K562 (cell line): ENCODE data around the gene PLEKHA8. TPM values are rescaled to one million over a fixed set of nuclear protein-coding genes. Genes with fewer than 3 reads are reported as not detected.

ENCODE experiments used
- ARHGAP35 ChIP-seq: fragments of 450-650 bp; IDR thresholded peaks from 2 replicates; pipeline ENCODE4 v1.6.1; 2018; ENCODE audit not compliant: partially characterized antibody
- BCL6 ChIP-seq: fragments of 250-450 bp; sonication (Bioruptor Pico); IDR thresholded peaks from 2 replicates; pipeline ENCODE4 v1.4.0; 2020
- CAMTA2 ChIP-seq: fragments of 250-450 bp; sonication (Bioruptor Pico); conservative IDR thresholded peaks from 2 replicates; pipeline ENCODE4 v1.5.1; 2022
- DNMT1 ChIP-seq: fragments of 450-650 bp; IDR thresholded peaks from 2 replicates; pipeline ENCODE4 v1.6.1; 2016; ENCODE audit warnings: antibody characterized with exemption, mild to moderate bottlenecking
- E2F3 ChIP-seq: fragments of 250-450 bp; sonication (Bioruptor Pico); IDR thresholded peaks from 2 replicates; pipeline ENCODE4 v1.4.0; 2020; ENCODE audit warnings: mild to moderate bottlenecking
- FOXJ3 ChIP-seq: sonication (generic); formaldehyde crosslinking; IDR thresholded peaks from 2 replicates; pipeline ENCODE4 v1.4.0; 2020; ENCODE audit warnings: mild to moderate bottlenecking, missing genetic modification reagents
- GATAD2A ChIP-seq: fragments of 450-650 bp; IDR thresholded peaks from 2 replicates; pipeline ENCODE4 v1.6.1; 2017
- GATAD2B ChIP-seq: fragments of 450-650 bp; IDR thresholded peaks from 2 replicates; pipeline ENCODE4 v1.6.1; 2017; ENCODE audit warnings: mild to moderate bottlenecking, borderline replicate concordance
- HEY1 ChIP-seq: fragments of 250-450 bp; sonication (Bioruptor Pico); IDR thresholded peaks from 2 replicates; pipeline ENCODE4 v1.5.0; 2020; ENCODE audit warnings: mild to moderate bottlenecking, moderate library complexity, borderline replicate concordance
- JUN ChIP-seq, 2 experiments: sonication (generic) in 1 of 2; formaldehyde crosslinking in 1 of 2; IDR thresholded peaks; 2 replicates each; pipeline versions ENCODE4 v1.6.1 to v1.8.0; 2012 to 2022; ENCODE audit warnings: borderline replicate concordance in 2 of 2, mild to moderate bottlenecking in 2 of 2, improper control_type of control experiment in 1 of 2, low read depth in 1 of 2, low read length in 1 of 2, missing genetic modification reagents in 1 of 2
- POLR2G ChIP-seq: fragments of 200-400 bp; formaldehyde crosslinking; IDR thresholded peaks from 2 replicates; pipeline ENCODE4 v1.6.1; 2017; ENCODE audit warnings: low read depth, mild to moderate bottlenecking, antibody characterized with exemption, low read length, moderate library complexity
- REST ChIP-seq, 2 experiments: fragments of 450-650 bp; formaldehyde crosslinking in 1 of 2; IDR thresholded peaks; 2 replicates each; pipeline versions ENCODE4 v1.4.0 to v1.6.1; 2014 to 2020; ENCODE audit warnings: mild to moderate bottlenecking in 2 of 2, borderline replicate concordance in 1 of 2, low read depth in 1 of 2
- RFX1 ChIP-seq: fragments of 450-650 bp; IDR thresholded peaks from 2 replicates; pipeline ENCODE4 v1.6.1; 2016; ENCODE audit warnings: mild to moderate bottlenecking, moderate library complexity
- SMC3 ChIP-seq: conservative IDR thresholded peaks from 2 replicates; pipeline ENCODE4 v1.6.1; 2011; ENCODE audit warnings: low read depth, low read length, improper control_type of control experiment; ENCODE audit not compliant: insufficient read depth
- ZC3H4 ChIP-seq: sonication (generic); formaldehyde crosslinking; IDR thresholded peaks from 2 replicates; pipeline ENCODE4 v1.9.0; 2021; ENCODE audit warnings: missing genetic modification reagents, borderline replicate concordance
- ZNF133 ChIP-seq: fragments of 250-450 bp; sonication (Bioruptor Pico); IDR thresholded peaks from 2 replicates; pipeline ENCODE4 v1.4.0; 2020; ENCODE audit warnings: mild to moderate bottlenecking
- ZNF197 ChIP-seq: fragments of 200-800 bp; sonication (Bioruptor generic); IDR thresholded peaks from 2 replicates; pipeline ENCODE4 v1.6.1; 2016; ENCODE audit warnings: low read depth, missing genetic modification characterization, missing compliant biosample characterization
- ZNF263 ChIP-seq: sonication (generic); formaldehyde crosslinking; IDR thresholded peaks from 2 replicates; pipeline ENCODE4 v1.8.0; 2022; ENCODE audit warnings: mild to moderate bottlenecking, missing genetic modification reagents, borderline replicate concordance
- ZNF282 ChIP-seq: sonication (generic); formaldehyde crosslinking; IDR thresholded peaks from 2 replicates; pipeline ENCODE4 v1.8.1; 2023; ENCODE audit warnings: missing genetic modification reagents
- ZNF583 ChIP-seq: fragments of 250-450 bp; sonication (Bioruptor Pico); IDR thresholded peaks from 2 replicates; pipeline ENCODE4 v1.4.0; 2020
- ZNF707 ChIP-seq: fragments of 250-450 bp; sonication (Bioruptor Pico); conservative IDR thresholded peaks from 2 replicates; pipeline ENCODE4 v1.8.0; 2022; ENCODE audit warnings: inconsistent platforms, mild to moderate bottlenecking, moderate library complexity
- polyA plus RNA-seq, 8 experiments: library from polyadenylated mRNA; depleted of rRNA in 4 of 8; stranded (reverse) in 5 of 8; unstranded in 3 of 8; fragments of >200 nt; fragmentation: Nextera tagmentation in 2 of 8; fragmentation: Illumina TruSeq in 1 of 8; extraction: Ambion mirVana in 2 of 8; extraction: Trizol in 1 of 8; gene quantifications; 2 replicates each; pipeline versions ENCODE4 v1.2.1 to v1.2.3, GENCODE V29; 2011 to 2014; ENCODE audit warnings: inconsistent platforms in 1 of 8, missing spikeins in 1 of 8
- total RNA-seq, 7 experiments: library from RNA; depleted of rRNA in 6 of 7; stranded (reverse); fragments of >200 nt in 6 of 7; fragmentation: Illumina TruSeq in 2 of 7; extraction: Trizol in 2 of 7; gene quantifications; 2 replicates each; pipeline versions ENCODE4 v1.2.1 to v1.2.3, GENCODE V29; 2011 to 2021; ENCODE audit warnings: low replicate concordance in 1 of 7
- TF ChIP-seq, protein P1 (sequence below): fragments of 450-650 bp; IDR thresholded peaks from 2 replicates; pipeline ENCODE4 v1.6.1; 2016; ENCODE audit warnings: missing biosample characterization, missing genetic modification characterization

PLEKHA8 gene
- total and polyA plus RNA-seq, 9 of the 15 experiments (the other 6 are each of a cell fraction or from before 2014, with no cell fraction given), result 3.2 to 16.3 (median 11.8) TPM

DNA sequence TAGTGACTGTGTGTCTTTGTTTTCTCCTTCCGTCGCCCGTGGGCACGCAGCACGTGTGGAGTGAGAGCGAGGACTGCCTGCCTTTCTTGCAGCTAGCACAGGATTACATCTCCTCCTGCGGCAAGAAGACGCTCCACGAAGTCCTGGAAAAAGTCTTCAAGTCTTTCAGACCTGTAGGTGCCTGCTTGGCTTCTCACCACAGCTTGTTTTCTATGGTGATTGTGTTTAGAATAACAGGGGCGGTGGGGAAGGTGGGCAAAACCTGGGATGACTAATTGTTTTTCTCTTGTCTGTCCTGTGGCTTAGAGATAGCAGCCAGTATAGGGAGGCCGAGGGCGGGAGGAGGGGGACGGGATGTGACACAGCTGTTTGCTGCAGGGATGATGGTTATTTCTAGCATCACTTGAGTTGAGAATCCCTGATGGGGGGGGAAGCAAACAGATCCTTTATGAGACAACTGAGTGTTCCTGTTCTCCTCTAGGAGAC, 118.0 kb downstream of the PLEKHA8 start (continued):
- TF ChIP-seq, protein P1, sequence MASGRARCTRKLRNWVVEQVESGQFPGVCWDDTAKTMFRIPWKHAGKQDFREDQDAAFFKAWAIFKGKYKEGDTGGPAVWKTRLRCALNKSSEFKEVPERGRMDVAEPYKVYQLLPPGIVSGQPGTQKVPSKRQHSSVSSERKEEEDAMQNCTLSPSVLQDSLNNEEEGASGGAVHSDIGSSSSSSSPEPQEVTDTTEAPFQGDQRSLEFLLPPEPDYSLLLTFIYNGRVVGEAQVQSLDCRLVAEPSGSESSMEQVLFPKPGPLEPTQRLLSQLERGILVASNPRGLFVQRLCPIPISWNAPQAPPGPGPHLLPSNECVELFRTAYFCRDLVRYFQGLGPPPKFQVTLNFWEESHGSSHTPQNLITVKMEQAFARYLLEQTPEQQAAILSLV (tag), result no peak
- TF ChIP-seq ZNF263 (peak; percentile 98), GATAD2A (peak; percentile 91), ZNF707 (no peak), FOXJ3 (no peak), JUN (IDR thresholded peaks at IDR 0.05; ENCODE audit: borderline replicate concordance, low read depth, low read length) (peak; percentile 37; the same call in 1 of the 2 replicates), JUN (CRISPR knock-in tag; IDR thresholded peaks at IDR 0.05; ENCODE audit: borderline replicate concordance) (no peak), ZNF197 (CRISPR knock-in tag) (no peak), SMC3 (no peak), ZNF133 (CRISPR knock-in tag) (no peak), BCL6 (CRISPR knock-in tag) (no peak), GATAD2B (no peak), HEY1 (CRISPR knock-in tag) (no peak), ZC3H4 (CRISPR knock-in tag) (no peak), E2F3 (no peak), DNMT1 (no peak), ZNF583 (CRISPR knock-in tag) (no peak), CAMTA2 (CRISPR knock-in tag) (no peak), REST (IDR thresholded peaks at IDR 0.05; ENCODE audit: borderline replicate concordance) (peak; percentile 41; the same call in 1 of the 2 replicates), REST (CRISPR knock-in tag; IDR thresholded peaks at IDR 0.05; ENCODE audit: low read depth) (no peak), RFX1 (no peak; the same call in 1 of the 2 replicates), POLR2G (no peak), ZNF282 (CRISPR knock-in tag) (no peak), ARHGAP35 (no peak)
